Measurements from ENCODE around the gene LYZL2. TPM values are rescaled to one million over a fixed set of nuclear protein-coding genes. Genes with fewer than 3 reads are reported as not detected.
"Not testable (repeated sequence)": the region's sequence is repeated elsewhere in the genome, so short reads cannot be mapped to it uniquely, and the experiment has no call there.

The LYZL2 gene
- total RNA-seq, 1 donor from 2014 or later: not detected

DNA sequence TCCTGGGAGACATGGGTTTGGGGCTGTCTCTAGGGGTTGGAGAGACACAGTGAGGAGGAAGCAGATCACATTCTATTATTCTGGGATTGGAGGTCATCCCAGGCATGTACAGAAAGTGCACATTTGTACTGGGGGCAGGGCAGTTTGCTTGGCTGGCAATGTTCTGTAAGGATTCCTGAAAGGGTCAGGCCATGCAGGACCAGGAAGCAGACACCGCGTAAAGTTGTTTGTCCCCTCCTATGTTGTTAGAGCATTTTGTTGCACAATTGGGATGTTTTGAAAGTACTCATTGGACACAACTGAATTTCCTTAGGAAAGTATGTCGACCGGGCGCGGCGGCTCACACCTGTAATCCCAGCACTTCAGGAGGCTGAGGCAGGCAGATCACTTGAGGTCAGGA, 12.5 kb downstream of the LYZL2 start:
- no peaks in the 10 kb centered on the region for H3K36me3 ChIP-seq (ENCODE audit: control insufficient read depth, insufficient read depth, low read length)
- FAIRE-seq (no peak), DNase-seq (ENCODE audit: low read depth) (no peak)
- no peaks in the 10 kb centered on the region for H3K27me3 ChIP-seq (ENCODE audit: control insufficient read depth, insufficient read depth, low read length)
- H3K4me3 ChIP-seq (ENCODE audit: low read depth, low read length): no peak overlapping the region
- TF ChIP-seq, protein P1, sequence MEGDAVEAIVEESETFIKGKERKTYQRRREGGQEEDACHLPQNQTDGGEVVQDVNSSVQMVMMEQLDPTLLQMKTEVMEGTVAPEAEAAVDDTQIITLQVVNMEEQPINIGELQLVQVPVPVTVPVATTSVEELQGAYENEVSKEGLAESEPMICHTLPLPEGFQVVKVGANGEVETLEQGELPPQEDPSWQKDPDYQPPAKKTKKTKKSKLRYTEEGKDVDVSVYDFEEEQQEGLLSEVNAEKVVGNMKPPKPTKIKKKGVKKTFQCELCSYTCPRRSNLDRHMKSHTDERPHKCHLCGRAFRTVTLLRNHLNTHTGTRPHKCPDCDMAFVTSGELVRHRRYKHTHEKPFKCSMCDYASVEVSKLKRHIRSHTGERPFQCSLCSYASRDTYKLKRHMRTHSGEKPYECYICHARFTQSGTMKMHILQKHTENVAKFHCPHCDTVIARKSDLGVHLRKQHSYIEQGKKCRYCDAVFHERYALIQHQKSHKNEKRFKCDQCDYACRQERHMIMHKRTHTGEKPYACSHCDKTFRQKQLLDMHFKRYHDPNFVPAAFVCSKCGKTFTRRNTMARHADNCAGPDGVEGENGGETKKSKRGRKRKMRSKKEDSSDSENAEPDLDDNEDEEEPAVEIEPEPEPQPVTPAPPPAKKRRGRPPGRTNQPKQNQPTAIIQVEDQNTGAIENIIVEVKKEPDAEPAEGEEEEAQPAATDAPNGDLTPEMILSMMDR (IDR thresholded peaks at IDR 0.05; ENCODE audit: insufficient read depth, low read length, severe bottlenecking): no peak

DNA sequence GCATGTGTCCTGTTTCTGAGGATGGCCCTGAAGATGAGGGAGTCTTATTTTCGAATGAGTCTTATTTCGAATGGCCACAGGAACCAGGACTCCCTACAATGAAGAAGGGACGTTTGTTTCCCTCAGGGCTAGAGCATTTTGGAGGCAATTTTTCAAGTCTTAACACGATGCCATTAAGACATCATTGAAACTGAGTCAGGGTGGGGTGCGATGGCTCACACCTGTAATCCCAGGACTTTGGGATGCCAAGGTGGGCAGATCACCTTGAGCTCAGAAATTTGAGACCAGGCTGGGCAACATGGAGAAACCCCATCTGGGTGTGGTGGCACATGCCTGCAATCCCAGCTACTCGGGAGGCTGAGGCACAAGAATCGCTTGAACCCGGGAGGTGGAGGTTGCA, 18.5 kb downstream of the LYZL2 start:
- H3K36me3 ChIP-seq (ENCODE audit: control insufficient read depth, insufficient read depth, low read length); FAIRE-seq; H3K4me3 ChIP-seq (ENCODE audit: low read depth, low read length); H3K27me3 ChIP-seq (ENCODE audit: control insufficient read depth, insufficient read depth, low read length): not testable (repeated sequence)
- peak; percentile 37 for DNase-seq (ENCODE audit: low read depth)

DNA sequence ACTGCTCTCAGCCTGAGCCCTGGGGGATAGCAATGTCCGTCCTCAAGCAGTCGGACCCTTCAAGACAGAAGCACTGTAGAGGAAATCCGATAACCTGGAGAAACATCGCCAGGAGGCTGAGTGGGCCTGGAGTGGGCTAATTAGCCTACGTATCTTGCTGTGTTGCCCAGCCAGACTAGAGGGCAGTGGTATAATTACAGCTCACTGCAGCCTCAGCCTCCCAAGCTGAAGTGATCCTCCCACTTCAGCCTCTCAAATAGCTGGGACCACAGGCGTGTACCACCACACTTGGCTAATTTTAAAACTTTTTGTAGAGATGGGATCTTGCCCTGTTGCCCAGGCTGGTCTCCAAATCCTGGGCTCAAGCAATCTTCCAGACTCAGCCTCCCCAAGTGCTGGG, 21.7 kb downstream of the LYZL2 start:
- no peak for FAIRE-seq
- Histone ChIP-seq H3K36me3 (ENCODE audit: control insufficient read depth, insufficient read depth, low read length) (no peaks in the 10 kb centered on the region), H3K27me3 (ENCODE audit: control insufficient read depth, insufficient read depth, low read length) (no peaks in the 10 kb centered on the region), H3K4me3 (ENCODE audit: low read depth, low read length) (no peak overlapping the region)
- TF ChIP-seq, protein P1 (IDR thresholded peaks at IDR 0.05; ENCODE audit: insufficient read depth, low read length, severe bottlenecking): no peak
- no peak for DNase-seq (ENCODE audit: low read depth)

DNA sequence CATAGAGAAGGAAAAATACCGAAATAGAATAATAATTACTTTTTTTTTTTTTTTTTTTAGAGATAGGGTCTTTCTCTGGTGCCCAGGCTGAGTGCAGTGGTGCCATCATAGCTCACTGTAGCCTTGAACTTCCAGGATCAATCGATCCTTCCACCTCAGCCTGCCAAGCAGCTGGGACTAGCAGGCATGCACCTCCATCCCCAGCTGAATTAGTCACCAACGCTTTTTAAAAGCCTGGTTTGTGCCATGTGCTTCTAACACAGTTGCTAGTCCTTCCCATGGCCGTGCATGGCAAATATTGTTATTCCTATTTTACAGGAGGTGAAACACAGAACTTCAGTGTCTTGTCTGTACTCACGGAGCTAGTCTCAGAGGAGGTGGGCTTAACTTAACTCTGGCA, 23.2 kb downstream of the LYZL2 start:
- H3K4me3 ChIP-seq (ENCODE audit: low read depth, low read length): no peak overlapping the region
- DNase-seq (ENCODE audit: low read depth) (peak; percentile 22), FAIRE-seq (no peak)
- H3K36me3 ChIP-seq (ENCODE audit: control insufficient read depth, insufficient read depth, low read length): no peaks in the 10 kb centered on the region
- no peaks in the 10 kb centered on the region for H3K27me3 ChIP-seq (ENCODE audit: control insufficient read depth, insufficient read depth, low read length)
- TF ChIP-seq, protein P1 (IDR thresholded peaks at IDR 0.05; ENCODE audit: insufficient read depth, low read length, severe bottlenecking): no peak

DNA sequence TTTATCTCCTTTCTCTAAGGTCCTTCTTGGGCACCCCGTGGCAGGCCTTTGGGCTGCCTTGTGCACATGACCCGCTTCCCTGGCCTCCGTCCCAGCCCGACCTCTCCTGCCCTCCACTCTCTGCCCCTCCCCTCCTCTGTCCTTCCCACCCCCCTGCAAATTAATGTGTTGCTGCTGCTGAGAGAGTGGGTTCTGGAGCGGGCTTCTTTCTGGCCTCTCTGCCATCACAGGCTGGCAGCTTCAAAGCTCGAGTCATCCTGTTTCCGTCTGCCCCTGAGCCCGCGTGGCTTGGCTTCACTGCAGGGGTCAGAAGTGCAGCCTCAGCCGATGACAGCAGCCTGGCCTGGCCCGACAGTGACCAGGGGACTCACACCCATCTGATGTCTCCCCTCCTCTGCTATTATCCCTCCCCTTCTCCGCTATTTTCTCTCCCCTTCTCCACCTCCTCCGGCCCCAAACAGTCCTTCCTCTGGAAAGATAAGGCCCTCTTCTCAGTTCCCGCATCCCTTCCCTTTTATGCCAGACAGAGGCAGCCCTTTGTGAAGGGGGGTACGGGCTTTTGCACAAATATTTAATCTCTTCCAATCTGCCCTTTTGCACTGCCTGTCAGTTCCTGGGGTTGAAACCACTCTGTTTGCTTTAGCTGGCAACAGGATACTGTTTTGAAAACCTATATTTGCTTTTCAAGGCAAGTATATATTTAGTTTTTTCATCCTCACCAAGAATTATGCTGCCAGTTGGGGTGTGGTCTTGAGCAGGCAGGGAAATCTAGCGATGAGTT, 24.0 kb downstream of the LYZL2 start:
- not testable (repeated sequence) for DNase-seq (ENCODE audit: low read depth); H3K4me3 ChIP-seq (ENCODE audit: low read depth, low read length); H3K36me3 ChIP-seq (ENCODE audit: control insufficient read depth, insufficient read depth, low read length); H3K27me3 ChIP-seq (ENCODE audit: control insufficient read depth, insufficient read depth, low read length)
- FAIRE-seq: peak; percentile 28

DNA sequence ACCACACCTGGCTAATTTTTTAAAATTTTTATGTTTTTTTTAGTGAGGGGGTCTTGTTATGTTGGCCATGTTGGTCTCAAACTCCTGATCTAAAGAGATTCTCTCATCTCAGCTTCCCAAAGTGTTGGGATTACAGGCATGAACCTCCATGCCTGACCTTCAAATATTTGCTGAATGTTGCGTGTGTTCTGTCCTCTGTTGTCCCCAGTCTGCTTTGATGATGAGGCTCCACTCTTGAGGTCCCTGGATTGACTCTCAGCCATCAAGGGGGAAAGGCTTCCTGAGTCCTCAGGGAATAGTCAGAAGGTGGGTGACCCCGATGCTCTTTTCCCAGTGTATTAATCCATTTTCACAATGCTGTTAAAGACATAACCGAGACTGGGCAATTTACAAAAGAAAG, 26.0 kb downstream of the LYZL2 start:
- no peaks in the 10 kb centered on the region for H3K36me3 ChIP-seq (ENCODE audit: control insufficient read depth, insufficient read depth, low read length)
- DNase-seq (ENCODE audit: low read depth) (no peak), FAIRE-seq (no peak)
- no peaks in the 10 kb centered on the region for H3K27me3 ChIP-seq (ENCODE audit: control insufficient read depth, insufficient read depth, low read length)
- TF ChIP-seq, protein P1 (IDR thresholded peaks at IDR 0.05; ENCODE audit: insufficient read depth, low read length, severe bottlenecking): no peak
- no peak overlapping the region for H3K4me3 ChIP-seq (ENCODE audit: low read depth, low read length)

DNA sequence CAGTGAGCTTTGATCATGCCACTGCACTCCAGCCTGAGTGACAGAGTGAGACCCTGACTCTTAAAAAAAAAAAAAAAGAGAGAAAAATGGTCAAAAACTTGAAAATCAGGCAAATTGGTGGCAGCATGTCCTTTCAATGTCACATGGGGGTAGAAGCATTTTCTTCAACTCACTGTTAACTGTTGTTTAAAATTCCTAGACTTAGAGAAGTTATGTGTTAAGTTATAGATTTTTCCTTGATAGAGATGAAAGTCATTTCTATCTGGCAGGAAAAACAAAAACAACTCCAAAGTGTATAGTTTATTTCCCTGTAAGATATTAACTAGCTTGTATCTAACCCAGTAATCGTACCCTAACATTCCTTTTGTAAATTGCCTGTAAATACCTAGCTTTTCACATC, 26.8 kb downstream of the LYZL2 start:
- FAIRE-seq (no peak), DNase-seq (ENCODE audit: low read depth) (no peak)
- Histone ChIP-seq H3K36me3 (ENCODE audit: control insufficient read depth, insufficient read depth, low read length) (no peaks in the 10 kb centered on the region), H3K27me3 (ENCODE audit: control insufficient read depth, insufficient read depth, low read length) (no peaks in the 10 kb centered on the region), H3K4me3 (ENCODE audit: low read depth, low read length) (no peak overlapping the region)
- TF ChIP-seq, protein P1 (IDR thresholded peaks at IDR 0.05; ENCODE audit: insufficient read depth, low read length, severe bottlenecking): no peak
